Diencephalon (tissue), 1 donor: ENCODE measurements around the gene NCAPG. TPM values are rescaled to one million over a fixed set of nuclear protein-coding genes. Genes with fewer than 3 reads are reported as not detected.

Source experiments
- total RNA-seq: library from RNA; depleted of rRNA; stranded (reverse); fragments of >200 nt; gene quantifications from one replicate; pipeline ENCODE4 v1.2.3, GENCODE V29; 2014

Gene NCAPG
- total RNA-seq: 12.2 TPM

DNA sequence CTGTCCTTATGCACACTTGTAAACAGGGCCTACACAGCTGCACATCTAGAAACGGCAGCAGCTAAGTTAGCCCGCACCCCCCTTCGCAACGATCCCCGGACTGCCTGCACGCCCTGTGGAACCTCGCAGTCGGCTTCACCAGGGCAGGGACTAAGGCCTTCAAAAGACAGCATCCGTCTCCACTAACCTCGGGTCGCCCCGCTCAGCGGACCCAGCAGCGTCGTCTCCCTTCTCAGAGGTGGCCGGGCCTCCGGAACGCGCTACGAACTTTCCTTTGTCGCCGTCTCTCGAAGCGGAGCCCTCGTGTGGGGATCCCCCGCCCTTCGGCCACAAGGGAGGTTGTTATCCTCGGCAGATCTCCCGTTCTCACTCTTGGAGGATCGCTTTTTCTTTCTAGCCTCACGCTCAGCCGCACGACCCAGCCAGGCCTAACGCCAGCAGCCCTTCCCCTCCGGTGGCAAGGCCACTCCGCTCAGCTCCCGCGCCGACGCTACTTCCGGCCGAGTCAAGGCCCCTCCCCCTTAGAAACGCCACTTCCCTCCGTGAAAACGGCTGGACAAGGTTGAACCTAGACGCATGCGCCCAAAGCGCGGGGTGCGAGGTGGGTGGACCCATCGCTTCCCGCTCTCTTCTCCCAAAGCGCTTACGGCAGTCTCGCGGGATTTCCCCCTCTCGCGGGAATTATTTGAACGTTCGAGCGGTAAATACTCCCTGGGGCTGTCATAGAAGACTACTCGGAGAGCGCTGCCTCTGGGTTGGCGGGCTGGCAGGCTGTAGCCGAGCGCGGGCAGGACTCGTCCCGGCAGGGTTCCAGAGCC, at the start of gene NCAPG, which contains the start of gene DCAF16:
TSS of gene NCAPG (plus strand) at position 720 of the 818 bp plus-strand sequence. CDS start 99 bp downstream, outside the sequence.
TSS of gene DCAF16 (minus strand) at position 498 of the 818 bp plus-strand sequence. CDS start 6,616 bp downstream, outside the sequence.

DNA sequence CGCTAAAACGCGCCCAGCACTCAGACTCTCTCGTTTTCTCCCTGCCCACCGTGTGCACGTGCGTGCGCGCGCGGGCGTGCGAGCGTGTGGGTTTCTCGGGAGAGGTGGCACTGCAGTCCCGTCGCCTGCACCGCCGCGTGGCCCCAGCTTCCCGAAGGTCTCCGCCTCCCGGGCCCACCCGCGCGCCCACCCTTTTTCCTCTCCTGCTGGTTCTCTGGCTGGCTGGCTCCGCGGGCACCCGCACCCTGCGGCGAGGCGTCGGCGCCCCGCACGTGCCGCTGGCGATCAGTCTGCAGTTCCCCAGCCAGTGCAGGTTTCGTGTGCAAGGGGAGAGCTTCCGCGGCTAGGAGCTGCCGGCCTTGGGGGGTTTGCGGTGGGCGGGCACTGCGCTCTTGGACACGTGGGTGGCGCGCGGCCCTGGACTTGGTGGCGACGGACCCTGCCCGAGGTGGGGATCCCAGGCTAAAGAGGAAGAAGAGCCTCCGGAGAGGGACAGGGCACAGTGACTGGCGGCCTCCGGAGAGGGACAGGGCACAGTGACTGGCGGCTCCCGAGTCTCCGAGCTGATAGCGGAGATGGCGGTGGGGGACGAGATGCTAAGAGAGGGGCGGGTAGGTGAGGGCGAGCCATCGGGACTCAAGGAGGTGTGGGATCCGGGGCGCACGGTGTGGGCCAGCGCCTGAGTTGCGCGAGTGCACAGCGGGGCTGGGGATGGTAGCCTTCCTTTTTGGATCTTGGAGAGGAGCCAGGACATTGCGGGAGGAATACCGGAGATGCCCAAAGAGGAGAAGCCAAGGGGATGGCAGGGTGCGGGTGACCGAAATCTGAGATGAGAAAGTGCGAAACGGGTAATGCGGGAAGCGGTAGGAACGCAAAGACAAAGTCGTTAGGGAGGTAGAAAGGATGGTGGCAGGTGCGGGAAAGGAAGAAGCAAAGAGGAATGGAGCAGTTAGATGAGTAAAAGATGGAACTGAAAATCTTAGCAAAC, 29.2 kb upstream of the NCAPG start, which contains the start of gene FAM184B:
TSS of gene FAM184B (minus strand) at position 322 of the 988 bp plus-strand sequence. CDS start 322 bp downstream, outside the sequence.

Other genes starting within 250 kb of the NCAPG start
- gene LAP3, start 233.8 kb upstream of the NCAPG start, total RNA-seq: 53.5 TPM
- 37.6 TPM for gene MED28, start 196.3 kb upstream of the NCAPG start, total RNA-seq
- gene FAM184B, start 29.4 kb upstream of the NCAPG start, total RNA-seq: 9.0 TPM
- gene DCAF16, start 222 bp upstream of the NCAPG start, total RNA-seq: 33.2 TPM
- gene LCORL, start 210.8 kb downstream of the NCAPG start, total RNA-seq: 48.7 TPM